Measurements from ENCODE around the gene ARHGAP15.

DNA sequence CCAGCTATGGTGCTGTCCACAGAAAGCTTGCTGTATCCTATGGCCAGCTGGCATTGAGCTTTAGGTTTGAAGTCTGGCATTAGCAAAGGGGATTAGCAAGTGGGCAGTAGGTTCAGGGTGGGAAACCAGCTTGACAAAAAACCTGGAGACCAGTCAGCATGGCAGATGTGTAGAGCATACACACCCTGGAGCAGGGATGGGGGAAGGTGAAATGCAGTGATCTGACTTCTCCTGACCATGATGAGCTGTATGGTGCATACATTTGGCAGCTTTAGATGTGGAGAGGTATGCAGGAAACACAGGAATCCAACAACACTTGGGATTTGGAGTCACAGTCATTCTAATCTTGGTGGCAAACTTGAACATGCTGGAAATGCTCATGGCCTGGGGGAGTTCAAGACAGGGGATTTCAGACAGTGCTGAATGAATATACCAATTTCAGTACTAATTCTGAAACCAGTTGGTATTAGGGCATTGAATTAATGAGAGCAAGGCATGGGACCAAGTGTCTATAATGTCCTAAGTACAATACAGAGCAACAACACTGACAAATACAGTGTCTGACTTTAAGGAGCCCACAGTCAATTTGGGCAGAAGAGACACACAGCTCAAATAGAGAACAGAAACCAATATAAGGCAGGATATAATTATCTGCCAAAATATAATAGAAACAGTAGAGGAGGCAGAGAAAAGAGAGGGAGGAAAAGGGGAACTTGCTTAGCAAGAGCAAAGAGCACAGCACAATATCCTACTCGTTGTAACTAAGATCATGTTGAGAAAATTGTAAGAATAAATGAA lies 11.8 kb downstream of the ARHGAP15 start:
- TF ChIP-seq, protein P1, sequence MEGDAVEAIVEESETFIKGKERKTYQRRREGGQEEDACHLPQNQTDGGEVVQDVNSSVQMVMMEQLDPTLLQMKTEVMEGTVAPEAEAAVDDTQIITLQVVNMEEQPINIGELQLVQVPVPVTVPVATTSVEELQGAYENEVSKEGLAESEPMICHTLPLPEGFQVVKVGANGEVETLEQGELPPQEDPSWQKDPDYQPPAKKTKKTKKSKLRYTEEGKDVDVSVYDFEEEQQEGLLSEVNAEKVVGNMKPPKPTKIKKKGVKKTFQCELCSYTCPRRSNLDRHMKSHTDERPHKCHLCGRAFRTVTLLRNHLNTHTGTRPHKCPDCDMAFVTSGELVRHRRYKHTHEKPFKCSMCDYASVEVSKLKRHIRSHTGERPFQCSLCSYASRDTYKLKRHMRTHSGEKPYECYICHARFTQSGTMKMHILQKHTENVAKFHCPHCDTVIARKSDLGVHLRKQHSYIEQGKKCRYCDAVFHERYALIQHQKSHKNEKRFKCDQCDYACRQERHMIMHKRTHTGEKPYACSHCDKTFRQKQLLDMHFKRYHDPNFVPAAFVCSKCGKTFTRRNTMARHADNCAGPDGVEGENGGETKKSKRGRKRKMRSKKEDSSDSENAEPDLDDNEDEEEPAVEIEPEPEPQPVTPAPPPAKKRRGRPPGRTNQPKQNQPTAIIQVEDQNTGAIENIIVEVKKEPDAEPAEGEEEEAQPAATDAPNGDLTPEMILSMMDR (conservative IDR thresholded peaks at IDR 0.05) = no peak
- no peak for TF ChIP-seq EZH2 (IDR thresholded peaks at IDR 0.05; ENCODE audit: low read depth)
